Omental fat pad (tissue), 4 donors: ENCODE results near the gene CALML6. TPM values are rescaled to one million over a fixed set of nuclear protein-coding genes. Genes with fewer than 3 reads are reported as not detected.

Experiments used
- ATAC-seq: fragments of 150-250 bp; one replicate; pipeline ENCODE4 v1.9.1; 2016; ENCODE audit warnings: mild to moderate bottlenecking, moderate library complexity; ENCODE audit not compliant: low FRiP score
- DNase-seq: peaks from one replicate; pipeline ENCODE4 v3.0.0-alpha.2; 2019; ENCODE audit warnings: low spot score
- CTCF ChIP-seq, 3 donors: fragments of 450-650 bp; IDR thresholded peaks; one replicate each; pipeline ENCODE4 v1.5.1; 2016 to 2017; ENCODE audit warnings: antibody characterized with exemption in 3 of 3, mild to moderate bottlenecking in 3 of 3, moderate library complexity in 2 of 3
- total RNA-seq, 4 donors: library from RNA; depleted of rRNA; stranded (reverse); fragments of >200 nt; gene quantifications; one replicate each; pipeline ENCODE4 v1.1.0, GENCODE V29; 2016

The CALML6 gene
- total RNA-seq, 4 donors from 2014 or later: not detected

DNA sequence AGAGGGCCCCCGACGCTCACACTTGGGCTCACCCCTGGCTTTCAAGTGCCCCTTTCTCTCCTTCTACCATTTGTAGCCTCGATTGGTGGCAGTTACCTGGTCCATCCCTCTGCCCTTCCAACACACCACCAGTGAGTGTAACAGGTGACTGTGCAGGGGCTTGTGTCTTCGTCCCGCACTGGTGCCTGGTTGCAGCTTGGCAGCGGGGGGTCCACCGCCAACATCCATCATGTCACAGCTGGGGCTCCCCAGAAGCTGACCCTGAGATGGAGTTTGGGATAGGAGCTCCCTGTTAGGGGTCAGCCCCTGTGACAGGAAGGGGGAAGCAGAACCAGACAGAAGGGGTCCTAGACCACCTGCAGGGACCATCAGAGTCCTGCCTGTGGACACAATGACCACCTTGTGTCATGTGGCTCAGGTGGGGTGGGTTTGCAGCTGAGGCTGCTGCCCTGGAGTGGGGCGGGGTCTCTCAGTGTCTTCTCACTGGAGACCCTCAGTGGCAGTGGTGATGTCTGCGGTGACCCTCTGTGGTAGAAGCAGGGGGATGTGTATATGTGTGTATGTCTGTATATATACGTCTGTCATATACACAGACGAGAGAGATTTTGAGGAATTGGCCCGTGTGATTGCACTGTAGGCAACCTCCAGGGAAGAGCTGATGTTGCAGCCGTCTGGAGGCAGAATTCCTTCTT lies 3.6 kb upstream of the CALML6 start:
- no peak for TF ChIP-seq CTCF (IDR thresholded peaks at IDR 0.05)
- no peak for ATAC-seq
- DNase-seq: no peak

DNA sequence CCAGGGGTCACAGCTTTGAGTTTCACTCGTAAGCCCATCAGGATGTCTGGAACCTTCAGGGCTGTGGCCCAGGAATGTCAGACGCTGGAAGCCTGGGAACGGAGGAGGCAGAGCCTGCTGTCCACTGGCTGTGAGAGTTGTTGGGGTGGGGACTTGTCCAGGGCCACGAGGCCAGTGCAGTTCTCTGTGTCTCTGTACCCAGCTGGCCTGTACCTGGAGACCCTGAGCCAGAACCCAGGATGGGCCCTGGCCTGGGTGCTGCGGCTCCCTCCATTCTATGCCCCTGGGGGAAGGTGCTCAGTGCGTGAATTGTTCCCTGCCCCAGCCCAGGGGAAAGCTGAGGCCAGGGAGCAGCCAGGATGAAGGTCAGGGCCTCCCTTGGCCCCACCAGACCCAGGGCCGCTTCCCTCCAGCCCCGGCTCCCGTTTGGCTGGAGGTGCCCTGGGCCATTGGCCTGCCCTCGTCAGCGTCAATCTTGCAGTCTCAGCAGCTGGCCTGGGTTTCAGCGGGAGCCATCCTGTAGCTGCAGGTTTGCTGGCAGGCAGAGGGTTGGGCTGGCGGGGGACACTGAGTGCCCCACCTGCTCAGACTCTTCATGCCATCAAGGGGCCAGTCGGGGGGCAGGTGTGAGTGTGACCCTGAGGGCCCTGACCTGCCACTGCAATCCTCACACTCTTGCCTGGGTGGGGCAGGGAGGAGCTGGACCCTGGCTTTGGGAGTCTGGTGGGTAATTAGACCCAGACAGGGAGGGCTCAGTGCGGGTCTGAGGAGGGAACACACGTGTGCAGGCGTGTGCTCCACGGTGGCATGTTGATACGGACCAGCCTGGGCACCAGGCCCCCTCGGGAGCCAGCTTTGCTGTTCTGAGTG lies 724 bp upstream of the CALML6 start:
- no peak for TF ChIP-seq CTCF (IDR thresholded peaks at IDR 0.05)
- DNase-seq (no peak), ATAC-seq (no peak)

- no peak for ATAC-seq
- no peak for TF ChIP-seq CTCF (IDR thresholded peaks at IDR 0.05)
- DNase-seq: no peak
These were observed 1.1 kb downstream of the CALML6 start for GRCh38 chr1:1915911-1916840.

DNA sequence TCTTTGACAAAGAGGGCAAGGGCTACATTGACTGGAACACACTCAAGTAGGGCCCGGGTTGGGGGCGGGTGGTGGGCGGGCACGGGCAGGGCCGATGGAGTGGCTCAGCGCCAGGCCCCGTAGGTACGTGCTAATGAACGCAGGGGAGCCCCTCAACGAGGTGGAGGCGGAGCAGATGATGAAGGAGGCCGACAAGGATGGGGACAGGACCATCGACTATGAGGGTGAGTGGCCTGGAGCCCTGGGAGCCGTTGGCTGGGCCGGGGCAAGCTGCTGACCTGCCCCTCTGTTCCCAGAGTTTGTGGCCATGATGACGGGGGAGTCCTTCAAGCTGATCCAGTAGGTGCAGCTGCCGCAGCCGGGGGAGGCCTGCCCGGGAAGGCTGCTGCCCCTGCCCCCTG lies 1.8 kb downstream of the CALML6 start:
- TF ChIP-seq CTCF (IDR thresholded peaks at IDR 0.05): no peak
- ATAC-seq: no peak
- DNase-seq: no peak

DNA sequence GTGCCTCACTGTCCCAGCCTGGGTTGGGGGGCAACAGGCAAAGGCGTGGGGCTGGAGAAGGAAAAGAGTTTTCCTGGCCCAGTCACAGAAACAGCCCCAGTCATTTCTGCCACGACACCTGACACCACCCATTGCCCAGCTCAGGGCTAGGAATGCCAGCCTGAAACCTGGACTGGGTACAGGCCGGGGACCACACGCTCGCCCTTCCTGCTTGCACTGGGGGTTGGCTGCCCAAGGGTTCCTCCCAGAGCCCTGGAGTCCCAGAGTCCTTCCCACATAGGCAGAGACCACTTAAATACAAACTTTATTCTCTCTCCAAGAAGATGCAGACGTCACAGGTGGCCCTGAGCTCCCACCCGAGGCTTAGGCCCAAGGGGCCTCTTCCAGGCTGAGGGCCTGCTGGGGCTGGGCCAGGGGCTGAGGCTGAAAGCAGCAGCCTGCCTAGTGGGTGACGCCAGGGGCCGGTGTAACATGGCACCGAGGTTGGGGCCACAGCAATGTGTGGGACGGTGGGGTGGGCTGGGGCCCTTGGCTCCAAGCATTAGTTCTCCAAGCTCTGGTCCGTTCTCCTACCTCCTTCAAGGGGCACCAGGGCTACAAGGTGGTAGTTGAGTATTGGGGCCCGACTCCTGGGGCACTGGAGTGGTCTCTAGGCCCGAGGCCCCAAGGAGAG lies 2.4 kb downstream of the CALML6 start:
- DNase-seq (no peak), ATAC-seq (no peak)
- TF ChIP-seq CTCF (IDR thresholded peaks at IDR 0.05): no peak
